Endothelial cell of umbilical vein (primary cell): ENCODE results near the gene SLC8A1. TPM values are rescaled to one million over a fixed set of nuclear protein-coding genes. Genes with fewer than 3 reads are reported as not detected.

ENCODE experiments used
- BruUV-seq: library from RNA; stranded (reverse); fragments of 400-500 nt; replicated peaks from 2 replicates; lab custom pipeline; 2021; lab: Mats Ljungman, UMichigan
- CTCF ChIA-PET: fragments of 300-600, 350-600 bp; sonication (Branson Sonifier 250); formaldehyde crosslinking; loops from one replicate; lab custom pipeline; 2021; ENCODE audit warnings: antibody characterized with exemption, inconsistent platforms; lab: Charles Lee
- POLR2A ChIA-PET: fragments of 300-600, 350-600 bp; sonication (Branson Sonifier 250); formaldehyde crosslinking; loops from one replicate; lab custom pipeline; 2021; ENCODE audit warnings: antibody characterized with exemption, inconsistent platforms; lab: Charles Lee
- DNase-seq: peaks from one replicate; pipeline ENCODE4 v3.0.0-alpha.2; 2011; ENCODE audit warnings: low read depth, low spot score
- FAIRE-seq: peaks from 2 replicates; lab custom pipeline; 2011; peaks lifted over from hg19 to GRCh38; lab: Jason Lieb, UNC
- H2AFZ ChIP-seq: 2 replicates; pipeline ENCODE4 v1.6.0; 2012; ENCODE audit warnings: low read depth, low read length, control low read depth, inconsistent platforms
- H3K27ac ChIP-seq: 2 replicates; pipeline ENCODE4 v1.5.1; 2011; ENCODE audit warnings: low read depth, mild to moderate bottlenecking, control low read depth, low read length, moderate library complexity; ENCODE audit not compliant: insufficient read depth
- H3K27me3 ChIP-seq, 2 experiments: 2 replicates each; pipeline versions ENCODE4 v1.6.0 to v1.6.1; 2011; ENCODE audit warnings: low read length in 2 of 2, mixed read lengths in 1 of 2; ENCODE audit not compliant: control insufficient read depth in 2 of 2, insufficient read depth in 2 of 2
- H3K36me3 ChIP-seq, 2 experiments: 2 replicates in 1 of 2; 3 replicates in 1 of 2; pipeline ENCODE4 v1.5.1; 2011; ENCODE audit warnings: low read length in 2 of 2, mild to moderate bottlenecking in 1 of 2, moderate library complexity in 1 of 2; ENCODE audit not compliant: control insufficient read depth in 2 of 2, insufficient read depth in 2 of 2; ENCODE audit errors: extremely low read depth in 1 of 2
- H3K4me1 ChIP-seq: 3 replicates; pipeline ENCODE4 v1.5.1; 2011; ENCODE audit warnings: mild to moderate bottlenecking, low read length; ENCODE audit not compliant: control insufficient read depth, insufficient read depth; ENCODE audit errors: extremely low read depth
- H3K4me2 ChIP-seq: 2 replicates; pipeline ENCODE4 v1.6.1; 2011; ENCODE audit warnings: low read length, control low read depth, mixed read lengths; ENCODE audit not compliant: insufficient read depth
- H3K4me3 ChIP-seq, 3 experiments: fragments of 200-600 bp in 1 of 3; sonication (generic), shearing (Covaris generic) in 1 of 3; replicated peaks in 1 of 3; 2 replicates each; pipeline ENCODE4 v1.5.1; 2011 to 2016; ENCODE audit warnings: control low read depth in 3 of 3, low read length in 3 of 3, mild to moderate bottlenecking in 2 of 3, inconsistent platforms in 1 of 3, low read depth in 1 of 3, moderate library complexity in 1 of 3; ENCODE audit not compliant: insufficient read depth in 1 of 3
- H3K79me2 ChIP-seq: 2 replicates; pipeline ENCODE4 v1.6.0; 2012; ENCODE audit warnings: low read length, inconsistent platforms; ENCODE audit not compliant: control insufficient read depth, insufficient read depth
- H3K9ac ChIP-seq: replicated peaks from 2 replicates; pipeline ENCODE3; 2011; ENCODE audit warnings: low read length, control low read depth; ENCODE audit not compliant: insufficient read depth; ENCODE audit errors: extremely low read depth
- H3K9me1 ChIP-seq: replicated peaks from 3 replicates; pipeline ENCODE4 v1.6.0; 2011; ENCODE audit warnings: mild to moderate bottlenecking, low read length; ENCODE audit not compliant: control insufficient read depth, insufficient read depth; ENCODE audit errors: extremely low read depth
- H3K9me3 ChIP-seq: replicated peaks from 2 replicates; pipeline ENCODE4 v1.5.1; 2012; ENCODE audit warnings: low read length, inconsistent platforms; ENCODE audit not compliant: control insufficient read depth, insufficient read depth
- H4K20me1 ChIP-seq: replicated peaks from 2 replicates; pipeline ENCODE3; 2011; ENCODE audit warnings: mild to moderate bottlenecking, low read length; ENCODE audit not compliant: control insufficient read depth, insufficient read depth; ENCODE audit errors: extremely low read depth
- EZH2 ChIP-seq: IDR thresholded peaks from 2 replicates; pipeline ENCODE4 v1.6.1; 2012; ENCODE audit warnings: borderline replicate concordance, low read depth, mild to moderate bottlenecking, moderate library complexity, low read length, inconsistent platforms; ENCODE audit not compliant: severe bottlenecking
- FOS ChIP-seq: IDR thresholded peaks from 2 replicates; pipeline ENCODE4 v1.6.1; 2011; ENCODE audit warnings: mild to moderate bottlenecking, low read length, moderate library complexity, borderline replicate concordance; ENCODE audit not compliant: insufficient read depth
- GATA2 ChIP-seq: IDR thresholded peaks from 2 replicates; pipeline ENCODE4 v1.7.0; 2011; ENCODE audit warnings: low read depth, mild to moderate bottlenecking, moderate library complexity, mixed read lengths, low read length; ENCODE audit not compliant: insufficient read length, insufficient read depth
- JUN ChIP-seq: IDR thresholded peaks from 2 replicates; pipeline ENCODE4 v1.6.1; 2011; ENCODE audit warnings: borderline replicate concordance, low read depth; ENCODE audit not compliant: insufficient read length, insufficient read depth
- MAX ChIP-seq: IDR thresholded peaks from 2 replicates; pipeline ENCODE4 v1.6.1; 2011; ENCODE audit not compliant: insufficient read depth, insufficient read length
- MYC ChIP-seq: IDR thresholded peaks from one replicate; pipeline ENCODE4 v1.6.1; 2011; ENCODE audit warnings: mild to moderate bottlenecking, low read depth, low read length
- POLR2A ChIP-seq: IDR thresholded peaks from 2 replicates; pipeline ENCODE4 v1.6.1; 2012; ENCODE audit warnings: low read depth, mild to moderate bottlenecking, control low read depth, low read length
- POLR2AphosphoS5 ChIP-seq: IDR thresholded peaks from 2 replicates; pipeline ENCODE4 v1.6.1; 2012; ENCODE audit warnings: low read depth, mild to moderate bottlenecking, control low read depth, low read length, moderate library complexity; ENCODE audit not compliant: insufficient read depth
- dilution Hi-C: fragments of 300-500 bp; cut with MboI; formaldehyde crosslinking; loops from one replicate; pipeline ENCODE4 v1.15.0; 2019; ENCODE audit warnings: low sequenced_read_pairs; ENCODE audit not compliant: extremely low pct_ligation_motif_present
- intact Hi-C: fragments of 100-400 bp; cut with micrococcal nuclease; formaldehyde crosslinking; loops from one replicate; pipeline ENCODE4 v1.10.0; 2022
- polyA plus RNA-seq, 4 experiments: library from polyadenylated mRNA; depleted of rRNA in 3 of 4; stranded (reverse) in 3 of 4; unstranded in 1 of 4; fragments of >200 nt; gene quantifications; 2 replicates each; pipeline versions ENCODE4 v1.2.1 to v1.2.3, GENCODE V29; 2011 to 2012; ENCODE audit warnings: missing spikeins in 1 of 4
- total RNA-seq: library from RNA; stranded (reverse); gene quantifications from 2 replicates; pipeline ENCODE4 v1.2.3, GENCODE V29; 2021
- TF ChIP-seq, protein P1 (sequence below), 2 donors: IDR thresholded peaks; 1 replicate in 1 of 2; 2 replicates in 1 of 2; pipeline ENCODE4 v1.5.1; 2011; ENCODE audit warnings: low read length in 2 of 2, mild to moderate bottlenecking in 2 of 2, moderate library complexity in 2 of 2, control low read depth in 1 of 2, inconsistent platforms in 1 of 2, low read depth in 1 of 2; ENCODE audit not compliant: insufficient read depth in 1 of 2; ENCODE audit errors: extremely low read depth in 1 of 2

SLC8A1 gene
- total and polyA plus RNA-seq, 2 donors (not counting 3 experiments of a cell fraction or from before 2014, with no cell fraction given), result 0.19 to 1.8 TPM

- no peak overlapping the region for H2AFZ ChIP-seq
- TF ChIP-seq GATA2 (no peak), EZH2 (no peak), POLR2A (no peak), FOS (no peak), MAX (no peak), POLR2AphosphoS5 (no peak), MYC (no peak), JUN (no peak)
- TF ChIP-seq, protein P1, sequence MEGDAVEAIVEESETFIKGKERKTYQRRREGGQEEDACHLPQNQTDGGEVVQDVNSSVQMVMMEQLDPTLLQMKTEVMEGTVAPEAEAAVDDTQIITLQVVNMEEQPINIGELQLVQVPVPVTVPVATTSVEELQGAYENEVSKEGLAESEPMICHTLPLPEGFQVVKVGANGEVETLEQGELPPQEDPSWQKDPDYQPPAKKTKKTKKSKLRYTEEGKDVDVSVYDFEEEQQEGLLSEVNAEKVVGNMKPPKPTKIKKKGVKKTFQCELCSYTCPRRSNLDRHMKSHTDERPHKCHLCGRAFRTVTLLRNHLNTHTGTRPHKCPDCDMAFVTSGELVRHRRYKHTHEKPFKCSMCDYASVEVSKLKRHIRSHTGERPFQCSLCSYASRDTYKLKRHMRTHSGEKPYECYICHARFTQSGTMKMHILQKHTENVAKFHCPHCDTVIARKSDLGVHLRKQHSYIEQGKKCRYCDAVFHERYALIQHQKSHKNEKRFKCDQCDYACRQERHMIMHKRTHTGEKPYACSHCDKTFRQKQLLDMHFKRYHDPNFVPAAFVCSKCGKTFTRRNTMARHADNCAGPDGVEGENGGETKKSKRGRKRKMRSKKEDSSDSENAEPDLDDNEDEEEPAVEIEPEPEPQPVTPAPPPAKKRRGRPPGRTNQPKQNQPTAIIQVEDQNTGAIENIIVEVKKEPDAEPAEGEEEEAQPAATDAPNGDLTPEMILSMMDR (IDR thresholded peaks at IDR 0.05; ENCODE audit: extremely low read depth in 1 of 2, insufficient read depth in 1 of 2, low read depth in 1 of 2, low read length in 2 of 2), result no peak
- no peak overlapping the region for H3K4me3 ChIP-seq
- H3K36me3 ChIP-seq, result no peaks in the 10 kb centered on the region
- no peaks in the 10 kb centered on the region for H3K79me2 ChIP-seq
- dilution Hi-C loops (no loop called here), intact Hi-C loops (no loop called here)
- POLR2A ChIA-PET, result interaction anchor here (0.6 kb wide), 1 partner anchor 166 kb away, joined by 6 read pairs; no protein-coding TSS in a partner anchor
- H3K9me1 ChIP-seq, result no peaks in the 10 kb centered on the region
- no peak for DNase-seq
- H3K4me1 ChIP-seq, result no peaks in the 10 kb centered on the region
- no peaks in the 10 kb centered on the region for H3K9me3 ChIP-seq
- FAIRE-seq, result no peak
- no peaks in the 10 kb centered on the region for H4K20me1 ChIP-seq
- H3K9ac ChIP-seq, result no peak overlapping the region
- BruUV-seq, result no TSS peak
- H3K27me3 ChIP-seq, result no peaks in the 10 kb centered on the region
- CTCF ChIA-PET, result interaction anchor here (1.1 to 2.2 kb wide), 3 partner anchors 11 to 372 kb away, joined by 3 to 11 read pairs (median 6); no protein-coding TSS in a partner anchor
- no peak overlapping the region for H3K4me2 ChIP-seq
- H3K27ac ChIP-seq, result no peak overlapping the region
Observed at GRCh38 chr2:40285391-40285790, 166.5 kb downstream of the SLC8A1 start.
